Pons (tissue), 1 donor: ENCODE results near the gene DKK3.
A peak's percentile ranks its signal among the peaks of the same experiment; 100 is the strongest.

Experiments used
- DNase-seq: peaks from one replicate; pipeline ENCODE4 v3.0.0-alpha.2; 2016; ENCODE audit warnings: low spot score

The DKK3 gene

DNA sequence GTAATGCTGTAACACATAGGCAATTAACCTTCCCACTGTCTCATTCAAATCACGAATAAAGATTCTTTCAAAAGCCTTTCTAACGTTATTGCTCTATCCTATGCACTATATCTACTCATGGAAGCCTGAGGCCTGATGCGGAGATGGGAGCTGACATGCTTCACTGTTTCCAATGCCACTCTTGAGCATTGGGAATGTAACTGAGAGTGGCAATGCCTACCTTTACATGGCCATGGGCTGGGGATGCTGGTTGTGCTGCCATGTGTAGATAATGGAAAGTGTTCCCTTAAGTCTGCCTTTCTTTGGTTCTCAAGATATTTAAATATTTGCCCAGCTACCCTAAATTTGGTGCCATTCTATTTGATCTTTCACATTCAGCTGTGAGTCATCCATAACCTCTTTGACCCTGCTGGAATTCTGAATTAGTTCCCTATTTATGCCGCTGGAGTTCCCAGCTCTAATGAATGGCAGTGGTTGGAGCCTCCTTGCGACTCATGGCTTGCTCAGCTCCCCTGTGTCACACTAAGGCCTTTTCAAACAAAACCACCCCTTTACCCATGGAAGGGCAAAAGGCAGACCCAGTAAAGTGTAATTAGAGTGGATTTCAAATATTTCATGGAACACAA is 21.4 kb upstream of the DKK3 start:
- no peak for DNase-seq

- DNase-seq, result no peak
Observed at GRCh38 chr11:12029119-12029518, 20.7 kb upstream of the DKK3 start.

DNA sequence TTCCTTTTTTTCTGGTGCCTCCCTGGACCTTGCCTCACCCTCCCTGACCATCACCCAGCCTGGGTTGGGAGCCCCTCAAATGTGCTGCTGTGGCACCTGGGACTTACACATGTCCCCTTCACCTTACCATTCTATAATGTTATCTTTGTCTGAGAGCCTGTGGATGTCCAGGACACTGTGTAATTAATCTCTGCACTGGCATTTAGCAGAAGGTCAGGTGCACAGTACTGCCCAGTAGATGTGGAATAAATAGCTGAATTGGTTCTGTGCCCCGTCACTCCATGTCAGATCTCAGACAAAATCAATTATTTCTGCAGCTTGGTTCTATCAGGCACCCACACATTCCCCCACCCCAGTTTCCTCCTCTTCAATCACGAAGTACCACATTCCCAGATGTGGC is 19.9 kb upstream of the DKK3 start:
- no peak for DNase-seq

DNA sequence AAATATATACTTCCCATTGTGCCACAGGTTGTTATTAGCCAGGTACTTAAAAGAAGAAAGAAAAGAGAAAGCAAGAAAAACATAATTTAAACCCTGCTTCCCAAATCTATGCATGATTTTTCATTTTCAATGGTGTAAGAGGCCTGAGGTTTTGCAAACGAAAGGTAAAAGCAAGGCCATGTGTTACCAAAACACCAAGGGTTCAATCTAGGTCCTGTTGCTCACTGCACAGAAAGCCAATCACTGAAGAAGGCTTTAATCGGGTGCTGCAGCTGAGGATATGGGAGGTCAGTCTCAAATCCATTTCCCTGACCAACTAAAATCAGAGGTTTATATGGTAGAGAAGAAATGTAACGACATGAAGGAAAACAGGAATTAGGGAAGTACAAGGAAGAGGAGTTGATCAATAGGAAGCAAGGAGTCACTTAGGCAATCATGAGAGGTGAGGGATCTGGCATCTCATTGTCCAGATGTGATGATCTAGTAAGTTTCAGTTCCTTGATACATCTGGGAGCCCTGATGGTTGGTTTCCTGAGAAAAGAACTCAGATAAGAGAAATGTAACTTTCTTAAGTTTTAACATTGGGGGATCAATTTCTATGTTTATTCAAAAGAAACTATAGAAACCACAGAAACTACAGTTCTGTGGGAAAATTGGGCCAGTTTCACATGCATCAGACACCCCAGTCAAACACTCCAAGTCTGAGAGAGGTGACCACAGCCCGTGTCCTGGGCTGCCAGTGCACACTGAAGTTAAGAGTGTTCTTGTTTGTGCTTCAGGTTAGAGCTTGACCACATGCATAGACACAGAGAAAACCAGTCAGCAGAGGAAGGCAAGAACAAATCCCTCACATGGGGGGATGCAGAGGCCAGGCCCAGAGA is 18.1 kb upstream of the DKK3 start:
- DNase-seq, result no peak

GRCh38 chr11:12024254-12024926 is 16.0 kb upstream of the DKK3 start:
- DNase-seq, result no peak

DNA sequence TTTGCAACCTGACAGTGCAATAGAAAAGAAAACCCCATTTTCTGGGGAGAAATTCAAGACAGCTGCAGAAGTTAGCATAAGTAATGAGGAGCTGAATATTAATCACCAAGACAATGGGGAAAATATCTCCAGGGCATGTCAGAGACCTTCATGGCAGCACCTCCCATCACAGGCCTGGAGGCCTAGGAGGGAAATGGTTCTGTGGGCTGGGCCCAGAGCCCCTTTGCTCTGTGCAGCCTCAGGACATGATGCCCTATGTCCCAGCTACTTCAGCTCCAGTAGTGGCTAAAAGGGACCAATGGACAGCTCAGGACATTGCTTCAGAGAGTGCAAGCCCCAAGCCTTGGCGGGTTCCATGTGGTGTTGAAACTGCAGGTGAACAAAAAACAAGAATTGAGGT is 14.6 kb upstream of the DKK3 start:
- no peak for DNase-seq

- no peak for DNase-seq
Observed at GRCh38 chr11:12020546-12020945, 12.1 kb upstream of the DKK3 start.

GRCh38 chr11:12019866-12020416 is 11.5 kb upstream of the DKK3 start:
- no peak for DNase-seq

DNA sequence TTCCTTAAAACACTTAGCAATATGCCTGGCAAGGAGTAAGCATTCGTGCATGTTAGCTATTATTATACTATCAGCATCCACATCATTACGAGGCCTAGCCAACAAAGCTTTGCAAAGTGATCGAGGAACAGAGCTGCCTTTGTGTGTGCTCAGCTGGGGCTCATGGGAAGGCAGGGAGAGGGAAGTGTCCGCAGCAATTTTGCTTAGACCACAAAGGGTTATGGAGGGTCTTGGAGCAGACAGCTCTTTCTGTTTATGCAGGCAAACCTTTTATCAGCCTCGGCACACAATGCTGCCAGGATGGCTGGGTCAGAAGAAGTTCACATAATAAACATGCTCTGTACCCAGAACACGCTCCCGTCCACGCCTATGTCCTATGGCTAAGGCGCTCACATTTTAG is 10.9 kb upstream of the DKK3 start:
- DNase-seq, result peak; percentile 93

- no peak for DNase-seq
Observed at GRCh38 chr11:12017865-12018453, 9.5 kb upstream of the DKK3 start.

DNA sequence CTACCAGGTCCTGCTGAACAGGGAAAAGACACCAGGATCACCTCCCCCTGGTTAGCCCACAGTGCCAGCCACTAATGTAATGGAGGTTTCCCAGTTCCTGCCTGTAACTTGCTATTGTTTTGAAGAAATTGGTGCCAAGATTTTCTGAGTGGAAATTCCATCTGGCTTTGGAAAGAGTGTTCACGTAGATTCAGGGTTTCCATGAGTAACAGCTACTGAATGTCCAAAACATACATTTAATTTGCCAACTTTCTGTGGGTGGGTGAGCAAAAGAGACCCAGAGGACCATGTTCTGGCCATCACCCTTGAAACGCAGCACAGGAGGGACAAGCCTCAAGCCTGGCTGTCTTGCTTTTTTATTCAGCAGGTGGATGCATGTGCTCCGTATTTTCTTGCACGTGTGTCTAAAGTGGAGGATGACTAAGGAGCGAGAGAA is 8.8 kb upstream of the DKK3 start:
- DNase-seq, result no peak

- no peak for DNase-seq
Observed at GRCh38 chr11:12016246-12016645, 7.8 kb upstream of the DKK3 start.

- DNase-seq, result no peak
Observed at GRCh38 chr11:12015486-12015885, 7.1 kb upstream of the DKK3 start.

- DNase-seq, result no peak
Observed at GRCh38 chr11:12013781-12014180, 5.4 kb upstream of the DKK3 start.

- DNase-seq, result no peak
Observed at GRCh38 chr11:12009617-12010321, 1.3 kb upstream of the DKK3 start.

DNA sequence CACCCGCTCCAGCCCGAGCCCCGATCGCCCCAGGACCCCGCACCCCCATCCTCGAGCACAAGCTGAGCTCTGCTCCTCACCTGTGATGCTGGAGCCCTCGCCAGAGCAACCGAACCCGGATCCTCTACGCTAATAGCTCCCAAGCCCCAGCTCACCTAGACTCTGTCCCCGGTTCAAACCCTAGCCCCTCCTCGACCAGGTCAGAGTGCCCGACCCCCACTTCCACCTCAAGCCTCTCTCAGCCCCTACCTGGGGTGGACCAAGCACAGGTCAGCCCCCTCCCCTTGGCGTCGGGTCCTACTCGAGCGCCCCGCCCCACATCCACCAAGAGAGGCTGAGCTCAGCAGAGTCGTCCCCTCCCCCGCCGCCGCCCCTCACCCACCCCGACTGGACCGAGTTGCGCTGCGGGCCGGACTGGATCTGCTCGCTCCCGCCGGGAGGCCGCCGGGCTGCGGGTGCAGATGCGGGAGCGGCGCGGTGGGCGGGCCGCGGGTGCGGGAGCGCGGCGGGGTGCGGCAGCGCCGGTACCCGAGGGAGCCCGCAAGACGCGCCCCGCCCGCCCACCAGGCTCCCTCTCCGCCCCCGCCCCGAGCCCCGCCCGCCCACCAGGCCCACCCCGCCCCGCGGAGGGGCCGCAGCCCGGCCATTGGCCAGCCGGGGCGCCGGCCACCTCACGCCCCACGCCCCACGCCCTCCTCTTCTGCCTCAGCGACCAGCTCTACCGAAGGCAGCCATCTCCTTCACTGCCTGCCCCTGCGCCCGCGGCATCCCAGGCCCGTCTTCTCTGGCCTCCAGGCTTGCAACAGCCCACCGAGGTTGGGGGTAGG is 577 bp upstream of the DKK3 start:
- DNase-seq, result no peak

- no peak for DNase-seq
Observed at GRCh38 chr11:12007230-12007593, 1.2 kb downstream of the DKK3 start.

- no peak for DNase-seq
Observed at GRCh38 chr11:12006552-12007229, 1.7 kb downstream of the DKK3 start.

DNA sequence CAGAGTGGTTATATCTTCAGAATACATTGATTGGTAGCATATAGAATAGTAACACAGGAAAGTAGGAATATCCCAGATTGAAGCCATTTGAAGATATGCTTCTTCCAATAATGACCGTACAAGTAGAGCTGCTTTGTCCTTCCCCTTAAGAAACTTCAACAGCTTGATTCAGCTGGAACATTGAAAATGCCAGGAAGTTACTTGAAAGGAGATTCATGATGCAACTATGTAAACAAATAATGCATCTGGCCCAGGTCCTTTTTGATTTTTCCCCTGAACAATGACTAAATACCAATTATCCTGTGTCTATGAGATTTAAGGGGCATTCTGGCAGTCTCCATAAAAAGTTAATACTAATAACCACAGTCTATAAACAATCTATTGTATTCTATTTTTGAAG is 3.0 kb downstream of the DKK3 start:
- no peak for DNase-seq

DNA sequence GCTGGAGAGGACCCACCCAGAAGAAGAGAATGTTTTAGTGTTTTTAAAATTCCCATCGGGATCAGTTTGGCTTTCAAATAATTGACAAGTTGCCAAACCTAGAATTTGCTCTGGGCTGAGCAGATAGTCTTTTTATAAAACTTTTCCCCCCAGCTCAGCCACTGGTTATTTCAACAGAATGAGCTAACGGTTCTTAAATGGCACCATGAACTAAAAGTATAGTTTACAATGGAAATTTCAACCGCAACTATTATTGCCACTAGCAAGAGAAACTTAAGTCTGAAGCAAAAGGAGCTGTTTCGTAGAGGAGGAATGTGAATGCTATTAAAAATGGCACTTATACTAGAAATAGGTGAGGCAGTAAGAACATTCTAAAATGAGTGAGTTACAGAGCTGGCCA is 3.4 kb downstream of the DKK3 start:
- no peak for DNase-seq
